Nephron progenitor cell (in vitro differentiated cells): ENCODE measurements around the gene FAM131C.
A peak's percentile ranks its signal among the peaks of the same experiment; 100 is the strongest.

Source experiments
- DNase-seq: peaks from one replicate; pipeline ENCODE4 v3.0.0; 2021
- H3K27ac Mint-ChIP-seq: 2 replicates; pipeline ENCODE4 v1.8.0; 2021; ENCODE audit warnings: mild to moderate bottlenecking, moderate library complexity, mixed read lengths
- H3K27me3 Mint-ChIP-seq: 2 replicates; pipeline ENCODE4 v1.8.0; 2021; ENCODE audit warnings: mild to moderate bottlenecking, low read depth, mixed read lengths; ENCODE audit not compliant: poor library complexity
- H3K36me3 Mint-ChIP-seq: 2 replicates; pipeline ENCODE4 v1.8.0; 2021; ENCODE audit warnings: low read depth, mixed read lengths
- H3K4me1 Mint-ChIP-seq: 2 replicates; pipeline ENCODE4 v1.8.0; 2021; ENCODE audit warnings: mixed read lengths
- H3K4me3 Mint-ChIP-seq: 2 replicates; pipeline ENCODE4 v1.8.0; 2021; ENCODE audit warnings: mild to moderate bottlenecking, moderate library complexity, mixed read lengths
- H3K9me3 Mint-ChIP-seq: 2 replicates; pipeline ENCODE4 v1.8.0; 2021; ENCODE audit warnings: mild to moderate bottlenecking, moderate library complexity, mixed read lengths
- TF ChIP-seq, protein P1 (sequence below): fragments of 200-600 bp; sonication (generic); IDR thresholded peaks from 2 replicates; pipeline ENCODE4 v1.5.0; 2021; ENCODE audit warnings: antibody characterized with exemption

FAM131C gene

DNA sequence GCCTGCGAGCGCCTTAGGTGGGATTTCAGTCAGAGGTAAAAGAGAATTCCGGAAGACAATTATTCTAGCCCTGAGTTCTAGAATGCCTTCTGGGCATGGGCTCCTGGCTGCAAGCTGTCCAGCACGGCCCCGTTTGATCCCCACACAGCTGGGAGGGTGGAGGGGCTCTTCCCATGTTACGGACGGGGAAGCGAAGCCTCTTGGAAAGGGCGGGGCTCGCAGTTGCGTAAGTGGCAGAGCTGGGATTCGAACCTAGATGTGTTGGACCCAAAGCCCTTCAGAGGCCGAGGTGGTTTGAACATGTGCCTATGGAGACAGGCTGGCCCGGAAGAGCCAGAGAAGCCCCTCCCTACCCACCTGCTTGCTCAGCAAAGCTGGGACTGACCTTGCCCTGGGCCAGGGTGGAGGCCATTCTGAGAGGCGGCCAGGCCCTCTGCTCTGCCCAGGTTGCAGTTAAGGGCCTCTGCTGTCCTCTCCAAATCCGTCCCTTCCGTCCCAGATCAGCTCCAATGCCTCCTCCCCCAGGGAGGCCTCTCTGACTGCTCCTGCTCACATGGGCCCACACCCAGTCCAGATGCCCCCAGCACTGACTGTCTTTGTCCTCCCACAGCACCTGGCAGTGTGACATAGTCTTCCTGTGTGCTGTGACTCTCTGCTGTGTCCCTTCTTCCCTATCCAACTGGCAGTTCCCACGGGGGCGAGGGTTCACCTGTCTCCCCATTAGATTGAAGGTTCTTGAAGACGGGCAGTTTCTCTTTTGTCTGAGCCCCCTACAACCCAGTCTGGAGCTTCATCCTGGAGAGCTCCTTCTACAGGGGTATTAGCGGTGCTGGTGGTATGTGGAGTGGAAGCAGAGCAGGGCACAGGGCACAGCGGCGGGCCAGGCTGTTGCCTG lies 54.5 kb downstream of the FAM131C start:
- no peaks in the 10 kb centered on the region for H3K9me3 Mint-ChIP-seq
- DNase-seq, result no peak

GRCh38 chr1:16018308-16018707 lies 55.1 kb downstream of the FAM131C start:
- TF ChIP-seq, protein P1, sequence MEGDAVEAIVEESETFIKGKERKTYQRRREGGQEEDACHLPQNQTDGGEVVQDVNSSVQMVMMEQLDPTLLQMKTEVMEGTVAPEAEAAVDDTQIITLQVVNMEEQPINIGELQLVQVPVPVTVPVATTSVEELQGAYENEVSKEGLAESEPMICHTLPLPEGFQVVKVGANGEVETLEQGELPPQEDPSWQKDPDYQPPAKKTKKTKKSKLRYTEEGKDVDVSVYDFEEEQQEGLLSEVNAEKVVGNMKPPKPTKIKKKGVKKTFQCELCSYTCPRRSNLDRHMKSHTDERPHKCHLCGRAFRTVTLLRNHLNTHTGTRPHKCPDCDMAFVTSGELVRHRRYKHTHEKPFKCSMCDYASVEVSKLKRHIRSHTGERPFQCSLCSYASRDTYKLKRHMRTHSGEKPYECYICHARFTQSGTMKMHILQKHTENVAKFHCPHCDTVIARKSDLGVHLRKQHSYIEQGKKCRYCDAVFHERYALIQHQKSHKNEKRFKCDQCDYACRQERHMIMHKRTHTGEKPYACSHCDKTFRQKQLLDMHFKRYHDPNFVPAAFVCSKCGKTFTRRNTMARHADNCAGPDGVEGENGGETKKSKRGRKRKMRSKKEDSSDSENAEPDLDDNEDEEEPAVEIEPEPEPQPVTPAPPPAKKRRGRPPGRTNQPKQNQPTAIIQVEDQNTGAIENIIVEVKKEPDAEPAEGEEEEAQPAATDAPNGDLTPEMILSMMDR, result no peak
- Mint-ChIP-seq H3K4me3 (no peak overlapping the region), H3K9me3 (no peaks in the 10 kb centered on the region), H3K4me1 (peaks cover 69% of the 10 kb centered on the region), H3K36me3 (no peaks in the 10 kb centered on the region), H3K27me3 (peaks cover 33% of the 10 kb centered on the region), H3K27ac (no peak overlapping the region)
- no peak for DNase-seq

More for the DNA sequence above, 54.5 kb downstream of the FAM131C start:
- no peak overlapping the region for H3K27ac Mint-ChIP-seq
- no peaks in the 10 kb centered on the region for H3K36me3 Mint-ChIP-seq
- H3K4me1 Mint-ChIP-seq, result peaks cover 62% of the 10 kb centered on the region
- no peak overlapping the region for H3K4me3 Mint-ChIP-seq
- TF ChIP-seq, protein P1, result no peak
- H3K27me3 Mint-ChIP-seq, result peaks cover 31% of the 10 kb centered on the region

GRCh38 chr1:16017461-16018303 lies 55.8 kb downstream of the FAM131C start, which contains the start of gene HSPB7:
HSPB7 (minus strand) TSS chr1:16018043; CDS start chr1:16017963, 80 bp downstream.
- no peak within 1 kb of the TSS for H3K4me3 Mint-ChIP-seq
- no peaks in the 10 kb centered on the region for H3K36me3 Mint-ChIP-seq
- peaks cover 69% of the 10 kb centered on the region for H3K4me1 Mint-ChIP-seq
- peak; percentile 50 for DNase-seq
- H3K27me3 Mint-ChIP-seq, result peaks cover 33% of the 10 kb centered on the region
- TF ChIP-seq, protein P1, result no peak
- no peaks in the 10 kb centered on the region for H3K9me3 Mint-ChIP-seq
- no peak within 1 kb of the TSS for H3K27ac Mint-ChIP-seq

DNA sequence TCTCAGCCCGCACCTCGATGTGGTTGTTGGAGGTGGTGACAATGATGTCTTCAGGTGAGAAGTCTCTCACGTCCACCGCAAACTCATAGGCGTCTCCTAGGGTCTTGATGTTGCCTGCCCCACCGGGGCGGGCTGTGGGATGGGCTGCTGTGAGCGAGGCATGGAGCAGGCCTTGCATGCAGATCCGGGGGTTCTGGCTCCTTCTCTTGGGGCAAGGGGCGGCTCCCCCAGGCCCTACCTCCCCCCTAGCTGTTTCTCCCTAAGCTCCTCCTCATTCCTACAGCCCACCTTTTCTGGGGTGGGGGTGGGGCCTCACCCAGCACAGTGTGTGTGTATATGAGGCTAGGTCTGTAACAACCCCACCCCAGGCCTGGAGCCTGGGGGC lies 56.4 kb downstream of the FAM131C start:
- no peak overlapping the region for H3K27ac Mint-ChIP-seq
- no peaks in the 10 kb centered on the region for H3K9me3 Mint-ChIP-seq
- TF ChIP-seq, protein P1, result no peak
- peaks cover 63% of the 10 kb centered on the region for H3K4me1 Mint-ChIP-seq
- no peaks in the 10 kb centered on the region for H3K36me3 Mint-ChIP-seq
- no peak for DNase-seq
- H3K27me3 Mint-ChIP-seq, result peaks cover 31% of the 10 kb centered on the region
- no peak overlapping the region for H3K4me3 Mint-ChIP-seq

DNA sequence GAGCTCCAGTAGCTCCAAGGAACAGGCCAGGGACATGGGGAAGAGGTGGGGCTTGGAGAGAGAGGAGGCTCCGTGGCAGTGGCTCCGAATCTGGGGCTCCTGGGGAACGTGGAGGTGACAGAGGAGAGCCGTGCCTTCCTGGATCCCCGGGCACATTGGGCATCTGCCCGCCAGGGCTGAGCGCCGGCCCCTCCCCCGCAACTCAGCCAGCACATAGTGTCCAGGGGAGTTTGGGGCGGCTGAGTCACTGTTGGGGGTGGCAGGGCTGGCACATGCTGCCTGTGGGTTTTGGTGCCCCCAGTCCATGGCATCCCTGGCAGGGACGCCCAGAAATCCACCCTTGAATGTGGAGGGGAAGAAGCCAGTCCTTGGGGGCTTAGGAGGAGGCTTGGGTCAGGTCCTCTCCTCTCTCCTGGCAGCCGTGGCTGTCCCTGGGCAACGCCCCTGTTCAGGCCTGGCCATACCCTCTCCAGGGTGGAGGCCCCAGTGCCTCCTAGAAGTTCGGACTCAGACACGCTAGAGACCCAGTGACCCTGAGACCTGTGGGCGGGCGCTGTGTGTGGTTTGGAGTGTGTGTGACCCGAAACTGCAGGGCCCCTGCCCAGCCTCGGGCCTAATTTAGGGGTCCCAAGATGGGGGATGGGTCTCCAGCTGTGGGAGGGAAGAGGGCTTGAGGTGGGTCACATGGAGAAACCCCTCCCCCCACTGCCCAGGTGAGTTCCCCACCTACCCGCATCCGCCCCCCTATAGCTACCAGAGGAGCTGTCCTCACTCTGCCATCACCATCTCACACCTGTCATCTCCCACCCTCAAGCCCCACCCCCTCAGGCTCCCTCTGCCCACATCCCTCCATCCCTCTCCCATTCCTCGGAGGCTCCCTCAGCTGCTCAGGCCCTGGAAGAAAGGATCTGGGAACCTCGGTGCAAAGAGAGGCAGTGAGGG lies 57.2 kb downstream of the FAM131C start:
- Mint-ChIP-seq H3K27ac (no peak overlapping the region), H3K4me3 (no peak overlapping the region)
- TF ChIP-seq, protein P1, result no peak

More for the DNA sequence above, 57.2 kb downstream of the FAM131C start:
- Mint-ChIP-seq H3K36me3 (no peaks in the 10 kb centered on the region), H3K9me3 (no peaks in the 10 kb centered on the region), H3K27me3 (peaks cover 26% of the 10 kb centered on the region), H3K4me1 (peaks cover 56% of the 10 kb centered on the region)
- DNase-seq, result no peak
